Stimulated activated naive CD8-positive, alpha-beta T cell treated with anti-CD3 and anti-CD28 coated beads, Interleukin-15, amount 100 ng/mL, for 72 hours (primary cell): ENCODE results near the gene ETFDH.

Experiments used
- ATAC-seq: fragments of 150-1000 bp; cut with Tn5 transposase; 2 replicates; pipeline ENCODE4 v1.10.0; 2021; ENCODE audit warnings: mild to moderate bottlenecking, moderate library complexity
- DNase-seq, 2 donors: peaks; one replicate each; pipeline ENCODE4 v3.0.0; 2021 to 2022
- H3K27ac Mint-ChIP-seq, 2 donors: one replicate each; pipeline ENCODE4 v1.8.0; 2022; ENCODE audit warnings: mild to moderate bottlenecking in 2 of 2, mixed read lengths in 2 of 2, moderate library complexity in 2 of 2
- H3K27me3 Mint-ChIP-seq: one replicate; pipeline ENCODE4 v1.8.0; 2022; ENCODE audit warnings: mixed read lengths
- H3K4me1 Mint-ChIP-seq: one replicate; pipeline ENCODE4 v1.8.0; 2022; ENCODE audit warnings: mild to moderate bottlenecking, mixed read lengths
- H3K4me3 Mint-ChIP-seq, 2 donors: one replicate each; pipeline ENCODE4 v1.8.0; 2022; ENCODE audit warnings: mild to moderate bottlenecking in 2 of 2, mixed read lengths in 2 of 2, moderate library complexity in 1 of 2
- H3K9me3 Mint-ChIP-seq, 2 donors: one replicate each; pipeline ENCODE4 v1.8.0; 2022; ENCODE audit warnings: mixed read lengths in 2 of 2

The ETFDH gene

GRCh38 chr4:158758142-158758541 is 86.0 kb downstream of the ETFDH start:
- Mint-ChIP-seq H3K27me3 (peaks cover 18% of the 10 kb centered on the region), H3K4me3 (no peak overlapping the region), H3K4me1 (no peaks in the 10 kb centered on the region), H3K27ac (no peak overlapping the region), H3K9me3 (no peaks in the 10 kb centered on the region)
- DNase-seq: no peak
- ATAC-seq: no peak

- ATAC-seq (no peak), DNase-seq (no peak)
- Mint-ChIP-seq H3K4me1 (no peaks in the 10 kb centered on the region), H3K27ac (no peak overlapping the region), H3K27me3 (peaks cover 18% of the 10 kb centered on the region), H3K9me3 (no peaks in the 10 kb centered on the region), H3K4me3 (no peak overlapping the region)
Measured at GRCh38 chr4:158758703-158759102, 86.6 kb downstream of the ETFDH start.
